ENCODE data around the gene FOXC1.

FOXC1 gene

GRCh38 chr6:1645466-1646185, 35.9 kb downstream of the FOXC1 start:
- no peak for FAIRE-seq

GRCh38 chr6:1651362-1651761, 41.6 kb downstream of the FOXC1 start:
- FAIRE-seq = no peak

DNA sequence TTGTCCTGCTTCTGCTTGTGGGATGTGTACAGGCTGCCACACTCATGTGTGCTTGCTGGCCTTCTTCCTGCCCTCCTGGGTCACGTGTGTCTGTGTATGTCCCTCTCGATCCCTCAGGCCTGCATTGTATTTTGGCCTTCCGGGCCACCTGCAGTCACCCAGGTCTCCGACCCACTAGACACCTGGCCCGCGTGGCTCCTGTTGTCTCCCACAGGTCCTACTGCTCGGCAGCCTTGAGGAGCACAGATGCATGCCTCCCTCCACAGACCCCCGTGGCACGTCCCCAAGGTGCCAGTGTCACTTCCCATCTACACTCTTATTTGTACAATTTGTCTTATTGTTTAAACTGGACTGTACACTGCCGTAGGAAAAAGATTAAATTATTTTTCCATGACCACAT, 43.1 kb downstream of the FOXC1 start:
- FAIRE-seq = no peak

- no peak for FAIRE-seq
Measured at GRCh38 chr6:1654054-1654453, 44.3 kb downstream of the FOXC1 start.

GRCh38 chr6:1657116-1657770, 47.5 kb downstream of the FOXC1 start:
- FAIRE-seq = no peak

GRCh38 chr6:1657771-1658165, 48.1 kb downstream of the FOXC1 start:
- no peak for FAIRE-seq

DNA sequence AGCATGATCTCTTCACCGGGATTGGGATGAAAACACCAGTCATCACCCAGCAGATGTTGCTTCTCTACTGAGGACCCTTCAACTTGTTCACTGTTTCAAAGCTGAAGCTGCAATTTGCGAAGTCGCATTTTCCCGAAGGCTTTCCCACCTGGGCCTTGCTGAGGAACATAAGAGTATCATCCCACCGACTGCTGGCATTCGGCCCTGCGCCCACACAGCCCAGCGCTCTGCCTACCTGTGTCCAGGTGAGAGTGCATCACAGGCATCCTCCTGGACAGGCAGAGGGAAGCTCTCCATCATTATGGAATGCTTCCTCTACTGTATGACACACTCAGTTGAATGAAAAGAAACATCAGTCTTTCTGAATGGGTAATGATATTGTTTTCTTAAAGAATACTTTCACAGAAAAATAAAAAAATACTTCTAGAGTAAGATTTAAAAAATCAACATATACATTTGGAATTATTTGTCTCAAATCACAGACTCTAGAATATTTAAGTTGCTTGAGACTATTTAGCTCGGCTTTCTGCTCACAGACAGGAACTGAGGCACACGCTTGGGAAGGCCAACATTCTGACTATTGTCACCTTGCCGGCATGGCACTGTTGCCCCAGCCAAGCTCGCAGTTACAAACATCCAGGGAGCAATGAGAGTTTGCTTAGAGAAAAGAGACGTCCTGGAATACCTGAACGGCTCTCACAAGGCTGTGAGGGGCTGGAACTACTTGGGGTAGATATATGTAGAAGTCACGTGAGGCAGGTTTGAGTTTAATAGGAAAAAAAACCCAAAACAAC, 48.7 kb downstream of the FOXC1 start:
- FAIRE-seq = no peak

DNA sequence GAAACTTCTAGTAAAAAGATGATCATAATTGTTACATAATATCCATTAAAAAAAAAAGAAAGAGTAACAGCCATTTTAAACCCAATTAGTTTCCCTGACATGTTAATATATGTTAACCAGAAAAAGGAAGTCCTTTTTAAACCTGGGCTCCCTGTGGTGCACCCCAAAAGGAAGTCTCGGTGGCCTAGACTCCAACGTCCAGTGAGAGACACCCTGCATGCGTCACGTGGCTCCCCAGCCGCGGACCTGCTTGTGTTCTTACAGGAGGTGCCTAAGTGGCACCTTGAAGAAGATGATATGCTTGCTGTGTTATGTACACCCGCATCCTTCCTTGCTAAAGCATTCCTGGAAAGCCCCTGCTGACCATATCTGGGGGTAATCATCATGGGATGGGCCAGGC, 50.1 kb downstream of the FOXC1 start:
- no peak for FAIRE-seq

DNA sequence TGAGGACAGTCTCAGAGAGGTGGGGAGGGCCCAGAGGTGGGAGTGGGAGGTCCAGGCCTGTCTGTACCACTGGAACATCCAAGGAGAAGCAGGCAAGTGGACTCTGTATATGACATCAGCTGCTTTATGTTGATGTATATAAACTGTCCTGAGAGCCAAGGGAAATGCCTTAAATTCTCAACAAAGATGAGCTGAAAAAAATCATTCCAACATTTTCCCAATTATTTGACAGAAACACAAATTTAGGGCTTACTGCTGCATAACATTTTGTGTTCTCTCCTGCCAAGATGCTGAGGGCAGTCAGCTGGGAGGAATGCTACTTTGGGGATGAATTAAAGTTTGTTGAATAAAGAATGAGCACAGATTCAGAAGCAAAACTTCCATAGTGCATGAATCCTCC, 52.8 kb downstream of the FOXC1 start:
- no peak for FAIRE-seq
